ENCODE data around the gene XYLT1.

Gene XYLT1

DNA sequence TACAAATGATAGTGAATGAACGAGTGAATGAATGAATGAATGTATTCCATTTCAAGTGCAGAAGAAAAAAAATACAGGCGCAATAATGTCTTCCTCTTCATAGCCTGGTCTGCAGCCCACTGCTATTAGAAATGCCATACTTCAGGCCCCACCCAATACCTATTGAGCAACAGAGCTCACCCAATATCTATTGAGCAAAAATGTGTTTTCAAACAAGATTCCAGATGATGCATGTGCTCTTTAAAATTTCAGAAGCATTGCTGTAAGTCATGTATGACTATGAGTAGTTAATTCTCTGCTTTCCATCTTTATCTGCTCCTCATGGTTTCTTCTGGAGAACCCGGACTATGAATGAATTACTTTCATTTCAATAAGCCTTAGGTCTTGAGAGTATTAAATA lies 308.2 kb downstream of the XYLT1 start:
- H3K27ac ChIP-seq: no peak overlapping the region

DNA sequence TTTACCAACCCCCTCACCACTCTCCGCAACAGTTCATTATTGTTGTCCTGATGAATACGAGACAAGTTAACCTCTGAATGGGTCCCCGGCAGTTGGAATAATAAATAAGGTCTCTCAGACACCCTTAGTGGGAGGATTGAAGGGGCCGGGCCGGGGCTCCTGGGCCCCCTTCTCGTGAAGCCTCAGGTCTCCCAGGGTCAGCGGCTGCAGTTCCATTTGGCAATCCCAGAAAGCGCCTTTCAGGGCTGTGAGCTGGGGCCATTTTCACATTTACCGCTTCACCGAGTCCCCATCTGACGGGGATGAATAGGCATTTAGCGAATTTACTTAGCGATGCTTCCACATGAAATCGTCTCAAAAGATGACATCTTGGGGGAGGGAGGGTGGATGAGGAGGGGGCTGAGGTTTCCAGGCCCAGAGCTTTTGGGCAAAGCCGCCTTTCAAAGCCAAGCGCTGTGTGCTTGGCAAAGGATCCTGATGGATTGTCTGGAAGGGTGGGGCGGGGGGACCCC lies 309.8 kb downstream of the XYLT1 start:
- H3K27ac ChIP-seq: no peak overlapping the region
- TF ChIP-seq, protein P1, sequence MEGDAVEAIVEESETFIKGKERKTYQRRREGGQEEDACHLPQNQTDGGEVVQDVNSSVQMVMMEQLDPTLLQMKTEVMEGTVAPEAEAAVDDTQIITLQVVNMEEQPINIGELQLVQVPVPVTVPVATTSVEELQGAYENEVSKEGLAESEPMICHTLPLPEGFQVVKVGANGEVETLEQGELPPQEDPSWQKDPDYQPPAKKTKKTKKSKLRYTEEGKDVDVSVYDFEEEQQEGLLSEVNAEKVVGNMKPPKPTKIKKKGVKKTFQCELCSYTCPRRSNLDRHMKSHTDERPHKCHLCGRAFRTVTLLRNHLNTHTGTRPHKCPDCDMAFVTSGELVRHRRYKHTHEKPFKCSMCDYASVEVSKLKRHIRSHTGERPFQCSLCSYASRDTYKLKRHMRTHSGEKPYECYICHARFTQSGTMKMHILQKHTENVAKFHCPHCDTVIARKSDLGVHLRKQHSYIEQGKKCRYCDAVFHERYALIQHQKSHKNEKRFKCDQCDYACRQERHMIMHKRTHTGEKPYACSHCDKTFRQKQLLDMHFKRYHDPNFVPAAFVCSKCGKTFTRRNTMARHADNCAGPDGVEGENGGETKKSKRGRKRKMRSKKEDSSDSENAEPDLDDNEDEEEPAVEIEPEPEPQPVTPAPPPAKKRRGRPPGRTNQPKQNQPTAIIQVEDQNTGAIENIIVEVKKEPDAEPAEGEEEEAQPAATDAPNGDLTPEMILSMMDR (IDR thresholded peaks at IDR 0.05): no peak
- TF ChIP-seq ZFX (IDR thresholded peaks at IDR 0.05; ENCODE audit: borderline replicate concordance): no peak

More for the DNA sequence above, 308.2 kb downstream of the XYLT1 start:
- TF ChIP-seq ZFX (IDR thresholded peaks at IDR 0.05; ENCODE audit: borderline replicate concordance): no peak
- TF ChIP-seq, protein P1 (IDR thresholded peaks at IDR 0.05): no peak

DNA sequence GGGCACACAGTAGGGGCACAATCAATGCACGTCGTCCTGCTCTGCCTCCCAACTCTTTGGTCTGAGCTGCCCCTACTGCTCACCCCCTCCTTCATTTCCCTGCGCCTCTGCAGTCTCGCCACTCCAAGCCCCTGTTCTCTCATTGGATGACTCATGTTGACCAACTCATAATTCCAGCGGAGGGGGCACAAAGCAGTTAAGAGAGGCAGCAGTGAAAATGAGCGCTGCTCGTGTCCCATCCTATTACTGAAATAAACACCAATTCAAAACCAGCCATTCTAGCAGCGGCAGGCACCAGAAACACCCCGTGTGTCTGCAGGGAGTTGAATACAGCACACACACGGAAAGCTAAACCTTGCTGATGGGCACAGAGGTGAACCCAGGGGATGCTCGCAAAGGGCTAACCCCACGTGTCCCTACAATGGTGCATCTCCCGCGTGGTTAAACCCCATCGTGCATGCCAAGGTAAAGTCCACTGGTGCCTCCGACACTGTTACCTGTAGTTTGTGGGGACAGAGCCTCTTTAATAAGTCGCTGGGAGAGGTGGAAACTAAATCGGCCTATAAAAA lies 310.4 kb downstream of the XYLT1 start:
- TF ChIP-seq, protein P1 (IDR thresholded peaks at IDR 0.05): no peak
- no peak for TF ChIP-seq ZFX (IDR thresholded peaks at IDR 0.05; ENCODE audit: borderline replicate concordance)
- no peak overlapping the region for H3K27ac ChIP-seq

DNA sequence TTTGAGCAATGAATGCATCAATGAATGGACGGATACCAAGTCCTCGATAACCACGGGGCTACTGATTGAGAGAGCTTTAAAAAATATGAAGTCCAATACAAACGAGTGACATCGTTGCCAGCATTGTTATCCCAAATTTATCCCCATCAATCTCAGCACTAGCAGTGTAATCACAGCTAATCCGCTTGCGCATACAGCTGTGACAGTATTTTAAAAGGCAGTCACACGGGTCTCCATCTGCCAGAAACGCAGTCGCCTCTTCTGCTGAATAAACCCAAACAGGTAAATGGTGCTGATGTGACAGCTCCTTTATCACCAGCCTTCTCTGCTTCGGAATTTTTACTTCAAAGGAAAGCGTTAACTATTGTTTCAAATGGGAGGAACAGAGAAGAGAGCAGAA lies 311.1 kb downstream of the XYLT1 start:
- TF ChIP-seq, protein P1 (IDR thresholded peaks at IDR 0.05): no peak
- no peak for TF ChIP-seq ZFX (IDR thresholded peaks at IDR 0.05; ENCODE audit: borderline replicate concordance)
- no peak overlapping the region for H3K27ac ChIP-seq

DNA sequence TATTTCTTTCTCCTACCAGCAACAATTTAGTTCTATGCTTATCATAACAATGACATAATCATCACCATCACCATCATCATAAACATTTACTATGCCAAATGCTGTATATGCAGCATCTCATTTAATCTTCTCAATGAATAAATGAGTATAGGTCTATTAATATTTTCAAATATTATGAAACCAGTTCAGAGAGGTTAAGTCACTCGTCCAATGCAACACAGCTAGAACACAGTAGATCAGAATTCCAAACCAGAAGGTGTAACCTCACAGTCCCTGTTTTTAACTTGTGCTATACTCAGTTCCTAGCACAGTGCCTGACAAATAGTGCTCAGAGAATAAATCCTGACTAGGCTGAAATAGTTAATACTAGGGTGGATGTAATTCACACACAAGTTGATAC lies 314.8 kb downstream of the XYLT1 start:
- no peak overlapping the region for H3K27ac ChIP-seq
- TF ChIP-seq, protein P1 (IDR thresholded peaks at IDR 0.05): no peak
- no peak for TF ChIP-seq ZFX (IDR thresholded peaks at IDR 0.05; ENCODE audit: borderline replicate concordance)

DNA sequence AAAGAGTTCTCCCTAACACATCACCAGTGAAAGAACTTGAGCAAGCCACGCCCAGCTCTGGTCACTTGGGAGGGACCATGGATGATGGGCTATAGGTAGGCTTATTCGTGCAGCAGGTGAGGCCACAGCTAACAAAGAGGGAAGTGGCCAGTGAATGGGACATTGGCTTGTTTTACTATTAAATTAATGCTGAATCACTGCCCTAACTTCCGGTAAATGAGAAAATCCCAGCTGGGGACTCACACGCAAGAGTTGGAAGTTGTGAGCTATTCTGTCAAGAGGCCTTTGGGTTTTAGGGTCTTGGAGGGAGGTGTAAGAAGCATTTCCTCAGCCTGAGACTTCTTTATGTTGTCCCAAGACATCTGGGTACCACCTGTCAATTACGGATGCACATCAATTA lies 315.3 kb downstream of the XYLT1 start:
- TF ChIP-seq ZFX (IDR thresholded peaks at IDR 0.05; ENCODE audit: borderline replicate concordance): no peak
- TF ChIP-seq, protein P1 (IDR thresholded peaks at IDR 0.05): no peak
- H3K27ac ChIP-seq: no peak overlapping the region

DNA sequence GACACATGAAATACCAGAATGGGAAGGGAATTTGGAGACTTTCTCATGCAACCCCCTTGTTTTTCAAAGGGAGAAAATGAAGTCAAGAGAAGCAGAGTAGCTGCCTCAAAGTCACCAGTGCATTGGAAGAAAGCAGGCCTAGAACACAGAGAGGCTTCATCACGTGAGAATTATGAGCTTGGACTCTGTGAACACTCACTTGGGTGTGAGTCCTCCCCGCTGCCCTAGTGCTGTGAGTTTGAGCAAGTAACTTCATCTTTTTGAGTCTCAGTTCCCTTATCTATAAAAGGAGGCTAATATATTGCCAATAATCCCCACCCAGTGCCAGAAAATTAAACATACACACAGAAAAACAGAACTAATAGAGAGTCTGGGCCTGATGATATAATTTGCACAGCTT lies 315.8 kb downstream of the XYLT1 start:
- no peak overlapping the region for H3K27ac ChIP-seq
- no peak for TF ChIP-seq ZFX (IDR thresholded peaks at IDR 0.05; ENCODE audit: borderline replicate concordance)
- TF ChIP-seq, protein P1 (IDR thresholded peaks at IDR 0.05): no peak
